ENCODE results near the gene PROP1. TPM values are rescaled to one million over a fixed set of nuclear protein-coding genes. Genes with fewer than 3 reads are reported as not detected.
"Not testable (repeated sequence)": the region's sequence is repeated elsewhere in the genome, so short reads cannot be mapped to it uniquely, and the experiment has no call there.

The PROP1 gene
- total RNA-seq, 1 donor from 2014 or later = not detected

DNA sequence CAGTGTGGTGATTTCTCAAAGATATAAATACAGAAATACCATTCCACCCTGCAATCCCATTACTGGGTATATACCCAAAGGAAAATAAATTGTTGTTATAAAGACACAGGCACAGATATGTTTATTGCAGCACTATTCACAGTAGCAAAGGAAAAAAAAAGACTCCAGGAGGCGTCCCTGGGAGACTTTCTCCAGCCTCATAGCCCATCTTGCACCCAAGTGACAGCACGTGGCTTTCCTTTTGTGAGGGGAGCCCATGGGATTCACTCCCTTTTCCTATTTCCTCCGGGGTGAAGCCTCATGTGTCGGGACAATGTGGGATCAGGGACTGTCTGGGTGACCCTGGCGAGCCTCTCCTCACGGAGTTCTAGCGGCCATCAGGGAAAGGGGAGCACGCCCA lies 18.4 kb downstream of the PROP1 start:
- H3K4me2 ChIP-seq (ENCODE audit: low read length); H3K27ac ChIP-seq (ENCODE audit: low read depth, low read length); H3K36me3 ChIP-seq (ENCODE audit: insufficient read depth, low read length); H3K27me3 ChIP-seq (ENCODE audit: insufficient read depth, low read length); H3K27ac Mint-ChIP-seq (ENCODE audit: unreplicated experiment); FAIRE-seq; H4K20me1 ChIP-seq (ENCODE audit: insufficient read depth, low read length); H3K9ac ChIP-seq (ENCODE audit: low read length); H2AFZ ChIP-seq (ENCODE audit: low read depth, low read length); DNase-seq (ENCODE audit: low read depth); H3K9me3 Mint-ChIP-seq (ENCODE audit: unreplicated experiment); H3K79me2 ChIP-seq (ENCODE audit: insufficient read depth, low read length); H3K4me3 ChIP-seq (ENCODE audit: insufficient read depth, low read depth, low read length); H3K4me1 ChIP-seq (ENCODE audit: insufficient read depth, low read length); H3K9me3 ChIP-seq (ENCODE audit: insufficient read depth, low read depth, low read length); H3K4me3 Mint-ChIP-seq (ENCODE audit: unreplicated experiment); H3K36me3 Mint-ChIP-seq (ENCODE audit: low read depth, unreplicated experiment); H3K4me1 Mint-ChIP-seq (ENCODE audit: low read depth, unreplicated experiment): not testable (repeated sequence)
- H3K27me3 Mint-ChIP-seq (ENCODE audit: low read depth, unreplicated experiment) = peaks cover 13% of the 10 kb centered on the region

DNA sequence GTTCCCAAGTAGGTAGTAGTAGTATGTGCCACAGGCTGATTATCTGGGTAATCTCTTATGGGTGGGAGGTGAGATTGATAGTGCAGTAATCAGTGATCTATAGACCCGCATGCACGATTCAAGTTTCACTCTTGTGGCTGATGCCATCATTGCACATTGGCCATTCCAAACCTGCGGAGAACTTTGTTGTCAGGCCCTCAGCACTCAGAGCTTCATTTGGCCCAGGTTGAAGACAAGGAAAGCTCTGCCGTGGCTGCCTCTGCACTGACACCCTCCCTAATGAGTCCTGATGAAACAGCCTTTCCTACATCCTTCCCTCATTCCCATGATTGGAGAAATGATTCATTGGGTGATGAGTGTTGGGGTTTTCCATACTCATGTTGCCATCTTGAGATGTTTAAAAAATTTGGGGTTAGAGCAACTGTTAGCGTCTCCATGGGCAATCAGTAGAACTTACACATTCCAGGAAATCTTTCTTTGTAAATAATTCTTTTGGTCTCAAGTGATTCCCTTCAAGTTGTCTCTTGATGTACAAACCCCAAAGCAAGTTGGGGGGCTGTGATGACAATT lies 22.9 kb downstream of the PROP1 start:
- no peaks in the 10 kb centered on the region for H3K27me3 ChIP-seq (ENCODE audit: insufficient read depth, low read length)
- DNase-seq (ENCODE audit: low read depth) (no peak), FAIRE-seq (peak; percentile 9)
- H3K27ac ChIP-seq (ENCODE audit: low read depth, low read length) = no peak overlapping the region
- no peaks in the 10 kb centered on the region for H4K20me1 ChIP-seq (ENCODE audit: insufficient read depth, low read length)
- H3K4me1 ChIP-seq (ENCODE audit: insufficient read depth, low read length) = no peaks in the 10 kb centered on the region
- Mint-ChIP-seq H3K4me3 (ENCODE audit: unreplicated experiment) (no peak overlapping the region), H3K27ac (ENCODE audit: unreplicated experiment) (no peak overlapping the region), H3K9me3 (ENCODE audit: unreplicated experiment) (peaks cover 7% of the 10 kb centered on the region), H3K4me1 (ENCODE audit: low read depth, unreplicated experiment) (no peaks in the 10 kb centered on the region), H3K27me3 (ENCODE audit: low read depth, unreplicated experiment) (peaks cover 4% of the 10 kb centered on the region), H3K36me3 (ENCODE audit: low read depth, unreplicated experiment) (no peaks in the 10 kb centered on the region)
- TF ChIP-seq, protein P1, sequence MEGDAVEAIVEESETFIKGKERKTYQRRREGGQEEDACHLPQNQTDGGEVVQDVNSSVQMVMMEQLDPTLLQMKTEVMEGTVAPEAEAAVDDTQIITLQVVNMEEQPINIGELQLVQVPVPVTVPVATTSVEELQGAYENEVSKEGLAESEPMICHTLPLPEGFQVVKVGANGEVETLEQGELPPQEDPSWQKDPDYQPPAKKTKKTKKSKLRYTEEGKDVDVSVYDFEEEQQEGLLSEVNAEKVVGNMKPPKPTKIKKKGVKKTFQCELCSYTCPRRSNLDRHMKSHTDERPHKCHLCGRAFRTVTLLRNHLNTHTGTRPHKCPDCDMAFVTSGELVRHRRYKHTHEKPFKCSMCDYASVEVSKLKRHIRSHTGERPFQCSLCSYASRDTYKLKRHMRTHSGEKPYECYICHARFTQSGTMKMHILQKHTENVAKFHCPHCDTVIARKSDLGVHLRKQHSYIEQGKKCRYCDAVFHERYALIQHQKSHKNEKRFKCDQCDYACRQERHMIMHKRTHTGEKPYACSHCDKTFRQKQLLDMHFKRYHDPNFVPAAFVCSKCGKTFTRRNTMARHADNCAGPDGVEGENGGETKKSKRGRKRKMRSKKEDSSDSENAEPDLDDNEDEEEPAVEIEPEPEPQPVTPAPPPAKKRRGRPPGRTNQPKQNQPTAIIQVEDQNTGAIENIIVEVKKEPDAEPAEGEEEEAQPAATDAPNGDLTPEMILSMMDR (IDR thresholded peaks at IDR 0.05; ENCODE audit: insufficient read depth, low read depth, low read length) = no peak
- TF ChIP-seq EZH2 (IDR thresholded peaks at IDR 0.05; ENCODE audit: insufficient read depth, low read length) = no peak
- no peaks in the 10 kb centered on the region for H3K79me2 ChIP-seq (ENCODE audit: insufficient read depth, low read length)
- no peak overlapping the region for H3K9ac ChIP-seq (ENCODE audit: low read length)
- H3K9me3 ChIP-seq (ENCODE audit: insufficient read depth, low read depth, low read length) = no peaks in the 10 kb centered on the region
- H3K4me2 ChIP-seq (ENCODE audit: low read length) = no peak overlapping the region
- H2AFZ ChIP-seq (ENCODE audit: low read depth, low read length) = no peak overlapping the region
- H3K4me3 ChIP-seq (ENCODE audit: insufficient read depth, low read depth, low read length) = no peak overlapping the region
- H3K36me3 ChIP-seq (ENCODE audit: insufficient read depth, low read length) = no peaks in the 10 kb centered on the region

DNA sequence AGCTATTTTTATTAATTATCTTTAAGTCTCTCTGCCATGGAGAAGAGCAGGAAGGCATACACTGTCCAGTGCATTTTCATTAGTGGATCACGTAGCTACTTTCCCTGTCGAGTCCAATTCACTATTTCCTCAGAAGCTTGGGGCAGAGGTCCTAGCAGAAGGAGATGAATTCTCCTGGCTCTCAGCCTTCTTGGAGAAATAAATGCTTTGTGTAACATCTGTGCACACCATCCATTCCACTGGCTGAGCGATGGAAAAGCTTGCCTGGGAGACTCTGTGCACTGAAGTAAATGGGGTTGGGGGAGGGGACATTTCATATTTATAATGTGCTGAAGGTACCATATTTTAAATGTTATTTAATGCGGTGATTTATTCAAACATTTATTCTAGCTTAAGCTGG lies 23.4 kb downstream of the PROP1 start:
- no peak for DNase-seq (ENCODE audit: low read depth)
- H3K27ac Mint-ChIP-seq (ENCODE audit: unreplicated experiment) = no peak overlapping the region
- H3K27me3 ChIP-seq (ENCODE audit: insufficient read depth, low read length) = no peaks in the 10 kb centered on the region
- H4K20me1 ChIP-seq (ENCODE audit: insufficient read depth, low read length) = no peaks in the 10 kb centered on the region
- H3K36me3 ChIP-seq (ENCODE audit: insufficient read depth, low read length) = no peaks in the 10 kb centered on the region
- no peak overlapping the region for H3K4me3 ChIP-seq (ENCODE audit: insufficient read depth, low read depth, low read length)
- H3K4me1 ChIP-seq (ENCODE audit: insufficient read depth, low read length) = no peaks in the 10 kb centered on the region
- no peak for TF ChIP-seq EZH2 (IDR thresholded peaks at IDR 0.05; ENCODE audit: insufficient read depth, low read length)
- TF ChIP-seq, protein P1 (IDR thresholded peaks at IDR 0.05; ENCODE audit: insufficient read depth, low read depth, low read length) = no peak
- H3K36me3 Mint-ChIP-seq (ENCODE audit: low read depth, unreplicated experiment) = no peaks in the 10 kb centered on the region
- no peak overlapping the region for H3K27ac ChIP-seq (ENCODE audit: low read depth, low read length)
- H3K4me3 Mint-ChIP-seq (ENCODE audit: unreplicated experiment) = no peak overlapping the region
- no peaks in the 10 kb centered on the region for H3K9me3 ChIP-seq (ENCODE audit: insufficient read depth, low read depth, low read length)
- no peak overlapping the region for H3K9ac ChIP-seq (ENCODE audit: low read length)
- H3K4me2 ChIP-seq (ENCODE audit: low read length) = no peak overlapping the region
- no peak overlapping the region for H2AFZ ChIP-seq (ENCODE audit: low read depth, low read length)
- H3K9me3 Mint-ChIP-seq (ENCODE audit: unreplicated experiment) = peaks cover 7% of the 10 kb centered on the region
- no peaks in the 10 kb centered on the region for H3K79me2 ChIP-seq (ENCODE audit: insufficient read depth, low read length)
- FAIRE-seq = no peak
- no peaks in the 10 kb centered on the region for H3K4me1 Mint-ChIP-seq (ENCODE audit: low read depth, unreplicated experiment)
- peaks cover 4% of the 10 kb centered on the region for H3K27me3 Mint-ChIP-seq (ENCODE audit: low read depth, unreplicated experiment)

DNA sequence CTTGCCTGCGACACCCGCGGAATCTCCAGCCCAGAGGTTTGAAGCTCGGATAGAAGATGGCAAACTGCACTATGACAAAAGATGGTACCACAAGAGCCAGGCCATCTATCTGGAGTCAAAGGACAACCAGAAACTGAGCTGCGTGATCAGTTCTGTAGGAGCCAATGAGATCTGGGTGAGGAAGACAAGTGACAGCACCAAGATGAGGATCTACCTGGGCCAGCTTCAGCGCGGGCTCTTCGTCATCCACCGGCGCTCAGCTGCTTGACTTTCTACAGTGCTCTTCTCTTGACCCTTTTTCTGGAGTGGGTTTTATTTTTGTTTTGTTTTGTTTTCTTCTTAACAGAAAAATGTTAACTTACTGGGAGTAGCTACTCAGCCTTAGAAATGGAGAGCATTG lies 24.0 kb downstream of the PROP1 start:
- not testable (repeated sequence) for H4K20me1 ChIP-seq (ENCODE audit: insufficient read depth, low read length); H3K27me3 ChIP-seq (ENCODE audit: insufficient read depth, low read length); H3K27me3 Mint-ChIP-seq (ENCODE audit: low read depth, unreplicated experiment); H3K9me3 ChIP-seq (ENCODE audit: insufficient read depth, low read depth, low read length); H3K27ac ChIP-seq (ENCODE audit: low read depth, low read length); FAIRE-seq; H3K36me3 ChIP-seq (ENCODE audit: insufficient read depth, low read length); DNase-seq (ENCODE audit: low read depth); H2AFZ ChIP-seq (ENCODE audit: low read depth, low read length); H3K9me3 Mint-ChIP-seq (ENCODE audit: unreplicated experiment); H3K36me3 Mint-ChIP-seq (ENCODE audit: low read depth, unreplicated experiment); H3K4me3 Mint-ChIP-seq (ENCODE audit: unreplicated experiment); H3K79me2 ChIP-seq (ENCODE audit: insufficient read depth, low read length); H3K4me1 Mint-ChIP-seq (ENCODE audit: low read depth, unreplicated experiment); H3K27ac Mint-ChIP-seq (ENCODE audit: unreplicated experiment); H3K9ac ChIP-seq (ENCODE audit: low read length); H3K4me1 ChIP-seq (ENCODE audit: insufficient read depth, low read length); H3K4me3 ChIP-seq (ENCODE audit: insufficient read depth, low read depth, low read length); H3K4me2 ChIP-seq (ENCODE audit: low read length)
